Nephron progenitor cell (in vitro differentiated cells): Measurements from ENCODE around the gene TP73.

Experiments
- DNase-seq: peaks from one replicate; pipeline ENCODE4 v3.0.0; 2021
- H3K27ac Mint-ChIP-seq: 2 replicates; pipeline ENCODE4 v1.8.0; 2021; ENCODE audit warnings: mild to moderate bottlenecking, moderate library complexity, mixed read lengths
- H3K27me3 Mint-ChIP-seq: 2 replicates; pipeline ENCODE4 v1.8.0; 2021; ENCODE audit warnings: mild to moderate bottlenecking, low read depth, mixed read lengths; ENCODE audit not compliant: poor library complexity
- H3K36me3 Mint-ChIP-seq: 2 replicates; pipeline ENCODE4 v1.8.0; 2021; ENCODE audit warnings: low read depth, mixed read lengths
- H3K4me1 Mint-ChIP-seq: 2 replicates; pipeline ENCODE4 v1.8.0; 2021; ENCODE audit warnings: mixed read lengths
- H3K4me3 Mint-ChIP-seq: 2 replicates; pipeline ENCODE4 v1.8.0; 2021; ENCODE audit warnings: mild to moderate bottlenecking, moderate library complexity, mixed read lengths
- H3K9me3 Mint-ChIP-seq: 2 replicates; pipeline ENCODE4 v1.8.0; 2021; ENCODE audit warnings: mild to moderate bottlenecking, moderate library complexity, mixed read lengths
- CTCF ChIP-seq: fragments of 200-600 bp; sonication (generic); IDR thresholded peaks from 2 replicates; pipeline ENCODE4 v1.5.0; 2021; ENCODE audit warnings: antibody characterized with exemption

TP73 gene

DNA sequence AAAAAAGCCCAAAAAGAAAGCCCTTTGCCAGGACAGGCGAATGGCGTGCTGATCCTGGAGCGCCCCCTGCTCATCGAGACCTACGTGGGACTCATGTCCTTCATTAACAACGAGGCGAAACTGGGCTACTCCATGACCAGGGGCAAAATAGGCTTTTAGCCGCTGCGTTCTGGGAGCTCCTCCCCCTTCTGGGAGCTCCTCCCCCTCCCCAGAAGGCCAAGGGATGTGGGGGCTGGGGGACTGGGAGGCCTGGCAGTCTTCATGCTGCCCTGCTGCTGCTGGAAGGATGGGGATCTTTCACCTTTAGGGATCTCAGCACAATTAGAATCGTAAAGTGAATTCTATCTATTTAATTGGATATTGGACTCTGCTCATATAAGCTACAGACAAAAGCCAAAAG, 23.9 kb upstream of the TP73 start:
- H3K27me3 Mint-ChIP-seq: peaks cover 7% of the 10 kb centered on the region
- peaks cover 6% of the 10 kb centered on the region for H3K36me3 Mint-ChIP-seq

GRCh38 chr1:3629561-3630160, 22.7 kb upstream of the TP73 start:
- H3K4me3 Mint-ChIP-seq: no peak overlapping the region
- peaks cover 9% of the 10 kb centered on the region for H3K4me1 Mint-ChIP-seq
- no peak overlapping the region for H3K27ac Mint-ChIP-seq
- no peak for TF ChIP-seq CTCF
- no peaks in the 10 kb centered on the region for H3K9me3 Mint-ChIP-seq
- H3K27me3 Mint-ChIP-seq: peaks cover 3% of the 10 kb centered on the region
- H3K36me3 Mint-ChIP-seq: peaks cover 6% of the 10 kb centered on the region
- no peak for DNase-seq

More for the DNA sequence above, 23.9 kb upstream of the TP73 start:
- no peak overlapping the region for H3K27ac Mint-ChIP-seq
- DNase-seq: no peak
- H3K4me1 Mint-ChIP-seq: peaks cover 16% of the 10 kb centered on the region
- no peaks in the 10 kb centered on the region for H3K9me3 Mint-ChIP-seq
- no peak for TF ChIP-seq CTCF
- H3K4me3 Mint-ChIP-seq: no peak overlapping the region

DNA sequence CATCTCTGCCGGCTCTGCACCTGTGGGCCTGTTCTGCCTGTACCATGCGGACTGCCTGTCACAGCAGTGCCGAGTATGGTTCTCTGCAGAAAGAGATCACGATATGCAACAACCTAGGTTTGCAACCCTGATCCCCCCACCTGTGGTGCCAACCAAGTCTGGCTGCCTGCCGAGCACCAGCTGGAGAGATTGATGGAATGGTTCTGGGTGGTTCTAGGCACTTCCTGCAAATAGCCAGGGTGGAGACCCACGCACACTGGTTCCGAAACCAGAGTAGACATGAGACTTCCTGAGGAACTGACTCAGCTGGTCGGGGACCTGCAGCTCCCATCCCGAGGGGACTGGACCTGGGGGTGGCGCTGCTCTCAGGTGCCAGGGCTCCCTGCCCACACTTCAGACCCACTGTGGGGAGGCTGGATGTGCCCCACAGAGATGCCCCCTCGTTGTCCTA, 22.1 kb upstream of the TP73 start:
- Mint-ChIP-seq H3K27me3 (peaks cover 4% of the 10 kb centered on the region), H3K4me1 (peaks cover 9% of the 10 kb centered on the region), H3K36me3 (peaks cover 7% of the 10 kb centered on the region), H3K9me3 (no peaks in the 10 kb centered on the region), H3K27ac (no peak overlapping the region), H3K4me3 (no peak overlapping the region)
- no peak for DNase-seq
- no peak for TF ChIP-seq CTCF

GRCh38 chr1:3630914-3631313, 21.4 kb upstream of the TP73 start:
- no peaks in the 10 kb centered on the region for H3K9me3 Mint-ChIP-seq
- peaks cover 3% of the 10 kb centered on the region for H3K27me3 Mint-ChIP-seq
- peaks cover 14% of the 10 kb centered on the region for H3K36me3 Mint-ChIP-seq
- H3K27ac Mint-ChIP-seq: no peak overlapping the region
- no peak for TF ChIP-seq CTCF
- no peak overlapping the region for H3K4me3 Mint-ChIP-seq
- DNase-seq: no peak
- peaks cover 5% of the 10 kb centered on the region for H3K4me1 Mint-ChIP-seq

GRCh38 chr1:3631320-3632260, 20.7 kb upstream of the TP73 start:
- Mint-ChIP-seq H3K27me3 (peaks cover 3% of the 10 kb centered on the region), H3K36me3 (peaks cover 13% of the 10 kb centered on the region), H3K9me3 (no peaks in the 10 kb centered on the region), H3K27ac (no peak overlapping the region), H3K4me3 (no peak overlapping the region), H3K4me1 (no peaks in the 10 kb centered on the region)
- no peak for TF ChIP-seq CTCF
- DNase-seq: no peak
